MM.1S (cell line): Measurements from ENCODE around the gene CMTR2.

Source experiments
- DNase-seq: peaks from one replicate; pipeline ENCODE4 v3.0.0-alpha.2; 2015
- H2AFZ ChIP-seq: fragments of 300-600 bp; sonication (generic); 2 replicates; pipeline ENCODE4 v1.6.0; 2016; ENCODE audit warnings: antibody characterized with exemption, low read length
- H3F3A ChIP-seq: fragments of 300-600 bp; sonication (generic); 2 replicates; pipeline ENCODE4 v1.6.1; 2016; ENCODE audit warnings: mild to moderate bottlenecking, antibody characterized with exemption, low read length, moderate library complexity, mixed read lengths; ENCODE audit not compliant: insufficient read depth
- H3K27ac ChIP-seq: fragments of 300-600 bp; sonication (generic); 2 replicates; pipeline ENCODE4 v1.5.1; 2016; ENCODE audit warnings: mild to moderate bottlenecking, low read length
- H3K27me3 ChIP-seq: fragments of 300-600 bp; sonication (generic); replicated peaks from 2 replicates; pipeline ENCODE4 v1.6.0; 2016; ENCODE audit warnings: low read length; ENCODE audit not compliant: insufficient read depth
- H3K36me3 ChIP-seq: fragments of 300-600 bp; sonication (generic); replicated peaks from 2 replicates; pipeline ENCODE4 v1.6.1; 2016; ENCODE audit warnings: mild to moderate bottlenecking, low read length, mixed read lengths; ENCODE audit not compliant: insufficient read depth
- H3K4me1 ChIP-seq: fragments of 300-600 bp; sonication (generic); 2 replicates; pipeline ENCODE4 v1.6.1; 2016; ENCODE audit warnings: low read length, mixed read lengths
- H3K4me2 ChIP-seq: fragments of 300-600 bp; sonication (generic); 2 replicates; pipeline ENCODE4 v1.6.0; 2016; ENCODE audit warnings: low read depth, low read length
- H3K4me3 ChIP-seq: fragments of 300-600 bp; sonication (generic); 2 replicates; pipeline ENCODE4 v1.5.1; 2016; ENCODE audit warnings: low read length, mixed read lengths
- H3K79me2 ChIP-seq: fragments of 300-600 bp; sonication (generic); 2 replicates; pipeline ENCODE4 v1.6.1; 2016; ENCODE audit warnings: mixed run types, low read length, mixed read lengths
- H3K9ac ChIP-seq: fragments of 300-600 bp; sonication (generic); 2 replicates; pipeline ENCODE4 v1.6.1; 2016; ENCODE audit warnings: low read length, mixed read lengths
- H3K9me2 ChIP-seq: fragments of 300-600 bp; sonication (generic); replicated peaks from 2 replicates; pipeline ENCODE4 v1.6.1; 2016; ENCODE audit warnings: mild to moderate bottlenecking, low read length, mixed read lengths; ENCODE audit not compliant: insufficient read depth
- H3K9me3 ChIP-seq: fragments of 300-600 bp; sonication (generic); replicated peaks from 2 replicates; pipeline ENCODE4 v1.6.1; 2016; ENCODE audit warnings: mild to moderate bottlenecking, low read length, mixed read lengths; ENCODE audit not compliant: insufficient read depth
- H4K20me1 ChIP-seq: fragments of 300-600 bp; sonication (generic); 2 replicates; pipeline ENCODE4 v1.6.1; 2016; ENCODE audit warnings: mild to moderate bottlenecking, low read length, moderate library complexity, mixed read lengths; ENCODE audit not compliant: insufficient read depth
- CTCF ChIP-seq: fragments of 300-600 bp; sonication (generic); IDR thresholded peaks from 2 replicates; pipeline ENCODE4 v1.5.1; 2016; ENCODE audit warnings: antibody characterized with exemption, low read length, mixed read lengths
- EZH2 ChIP-seq: fragments of 300-600 bp; sonication (generic); optimal IDR thresholded peaks from 2 replicates; pipeline ENCODE3; 2017; ENCODE audit warnings: low read depth, mild to moderate bottlenecking, antibody characterized with exemption, low read length, mixed read lengths
- EZH2phosphoT487 ChIP-seq: fragments of 300-600 bp; sonication (generic); IDR thresholded peaks from 2 replicates; pipeline ENCODE4 v1.6.1; 2018; ENCODE audit warnings: antibody characterized with exemption, low read length

The CMTR2 gene, protein sequence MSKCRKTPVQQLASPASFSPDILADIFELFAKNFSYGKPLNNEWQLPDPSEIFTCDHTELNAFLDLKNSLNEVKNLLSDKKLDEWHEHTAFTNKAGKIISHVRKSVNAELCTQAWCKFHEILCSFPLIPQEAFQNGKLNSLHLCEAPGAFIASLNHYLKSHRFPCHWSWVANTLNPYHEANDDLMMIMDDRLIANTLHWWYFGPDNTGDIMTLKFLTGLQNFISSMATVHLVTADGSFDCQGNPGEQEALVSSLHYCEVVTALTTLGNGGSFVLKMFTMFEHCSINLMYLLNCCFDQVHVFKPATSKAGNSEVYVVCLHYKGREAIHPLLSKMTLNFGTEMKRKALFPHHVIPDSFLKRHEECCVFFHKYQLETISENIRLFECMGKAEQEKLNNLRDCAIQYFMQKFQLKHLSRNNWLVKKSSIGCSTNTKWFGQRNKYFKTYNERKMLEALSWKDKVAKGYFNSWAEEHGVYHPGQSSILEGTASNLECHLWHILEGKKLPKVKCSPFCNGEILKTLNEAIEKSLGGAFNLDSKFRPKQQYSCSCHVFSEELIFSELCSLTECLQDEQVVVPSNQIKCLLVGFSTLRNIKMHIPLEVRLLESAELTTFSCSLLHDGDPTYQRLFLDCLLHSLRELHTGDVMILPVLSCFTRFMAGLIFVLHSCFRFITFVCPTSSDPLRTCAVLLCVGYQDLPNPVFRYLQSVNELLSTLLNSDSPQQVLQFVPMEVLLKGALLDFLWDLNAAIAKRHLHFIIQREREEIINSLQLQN

DNA sequence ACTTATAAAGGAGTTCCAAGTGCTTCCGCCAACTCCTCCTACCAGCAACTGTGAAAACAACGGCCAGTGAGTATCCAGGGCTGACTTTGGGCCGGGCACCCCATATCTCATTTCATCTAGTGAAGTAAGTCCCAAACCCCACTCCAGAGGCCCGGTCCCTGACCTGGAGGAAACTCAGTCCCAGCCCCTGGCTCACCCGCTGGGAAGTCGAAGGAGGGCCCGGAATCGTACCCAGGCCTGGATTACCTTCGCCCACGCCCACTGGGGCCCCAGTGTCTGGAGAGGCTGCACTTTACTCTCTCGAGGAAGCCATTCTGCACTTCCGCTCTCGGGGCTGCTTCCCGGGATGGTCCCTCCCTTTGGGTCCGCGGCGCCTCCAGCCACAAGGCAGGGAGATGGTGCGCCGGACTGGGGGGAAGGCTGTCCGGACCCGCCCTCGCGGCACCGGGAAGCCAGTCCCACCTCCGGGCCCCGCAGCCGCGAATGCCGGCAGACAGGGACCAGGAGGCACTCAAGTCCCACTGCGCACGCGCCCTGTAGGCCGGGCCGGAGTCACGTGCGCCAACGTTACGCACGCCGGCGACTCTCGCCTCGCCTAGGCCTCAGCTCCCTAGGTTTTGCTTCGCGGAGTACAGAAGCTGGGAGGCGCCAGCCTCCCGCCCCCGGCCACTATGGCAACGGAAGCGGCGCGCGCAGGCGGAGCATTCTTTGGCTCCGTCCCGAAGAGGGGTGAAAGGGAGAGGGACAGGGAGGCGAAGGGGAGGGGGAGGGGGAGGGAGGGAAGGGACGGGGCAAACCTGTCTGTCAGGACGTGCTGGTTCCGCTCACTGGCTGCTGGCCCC lies at the start of gene CMTR2:
TSS of gene CMTR2 (minus strand) at position 513 of the 842 bp plus-strand sequence. CDS start 3,482 bp downstream, outside the sequence.
- H3K4me3 ChIP-seq = peak within 1 kb of the TSS; percentile 86
- H3K9me3 ChIP-seq = no peaks in the 10 kb centered on the region
- peak; percentile 97 for DNase-seq
- no peaks in the 10 kb centered on the region for H3K9me2 ChIP-seq
- H3K27me3 ChIP-seq = no peaks in the 10 kb centered on the region
- peak within 1 kb of the TSS; percentile 85 for H3K4me2 ChIP-seq
- no peaks in the 10 kb centered on the region for H4K20me1 ChIP-seq
- H2AFZ ChIP-seq = peak within 1 kb of the TSS; percentile 97
- peaks cover 3% of the 10 kb centered on the region; the same call in 1 of the 2 replicates for H3F3A ChIP-seq
- H3K27ac ChIP-seq = peak within 1 kb of the TSS; percentile 74; the same call in 1 of the 2 replicates
- H3K79me2 ChIP-seq = peaks cover 18% of the 10 kb centered on the region
- H3K4me1 ChIP-seq = 0 out of 2 replicates have a peak, but pooled peaks cover 8% of the 10 kb centered on the region
- peak within 1 kb of the TSS; percentile 81 for H3K9ac ChIP-seq
- H3K36me3 ChIP-seq = no peaks in the 10 kb centered on the region
- no peak for TF ChIP-seq EZH2phosphoT487
- TF ChIP-seq CTCF = no peak

- H3K9me3 ChIP-seq = no peaks in the 10 kb centered on the region
- H3K4me2 ChIP-seq = no peak overlapping the region
- no peaks in the 10 kb centered on the region for H3K79me2 ChIP-seq
- no peaks in the 10 kb centered on the region for H3K27me3 ChIP-seq
- H3F3A ChIP-seq = no peaks in the 10 kb centered on the region
- no peaks in the 10 kb centered on the region for H3K4me1 ChIP-seq
- TF ChIP-seq EZH2phosphoT487 (no peak), EZH2 (no peak), CTCF (no peak)
- H3K36me3 ChIP-seq = no peaks in the 10 kb centered on the region
- H3K27ac ChIP-seq = no peak overlapping the region
- no peak overlapping the region for H2AFZ ChIP-seq
- DNase-seq = no peak
- no peak overlapping the region for H3K9ac ChIP-seq
- no peaks in the 10 kb centered on the region for H3K9me2 ChIP-seq
- H4K20me1 ChIP-seq = no peaks in the 10 kb centered on the region
- no peak overlapping the region for H3K4me3 ChIP-seq
These were observed 49.4 kb upstream of the CMTR2 start for GRCh38 chr16:71338632-71339031.

- no peaks in the 10 kb centered on the region for H3K9me2 ChIP-seq
- H3K36me3 ChIP-seq = no peaks in the 10 kb centered on the region
- no peak overlapping the region for H3K4me3 ChIP-seq
- no peak for DNase-seq
- H3F3A ChIP-seq = no peaks in the 10 kb centered on the region
- no peak overlapping the region for H3K9ac ChIP-seq
- H3K9me3 ChIP-seq = no peaks in the 10 kb centered on the region
- no peaks in the 10 kb centered on the region for H3K4me1 ChIP-seq
- no peak for TF ChIP-seq EZH2phosphoT487
- TF ChIP-seq EZH2 = no peak
- no peak for TF ChIP-seq CTCF
- no peaks in the 10 kb centered on the region for H4K20me1 ChIP-seq
- no peaks in the 10 kb centered on the region for H3K79me2 ChIP-seq
- no peaks in the 10 kb centered on the region for H3K27me3 ChIP-seq
- no peak overlapping the region for H3K4me2 ChIP-seq
- H2AFZ ChIP-seq = no peak overlapping the region
- H3K27ac ChIP-seq = no peak overlapping the region
These were observed 49.0 kb upstream of the CMTR2 start for GRCh38 chr16:71338193-71338592.
